CD4-positive, alpha-beta T cell treated with Interferon alpha-2 for 1 hour (primary cell): ENCODE data around the gene MRPS33.
A peak's percentile ranks its signal among the peaks of the same experiment; 100 is the strongest.
"Not testable (repeated sequence)": the region's sequence is repeated elsewhere in the genome, so short reads cannot be mapped to it uniquely, and the experiment has no call there.

ENCODE experiments used
- DNase-seq, 2 donors: peaks; one replicate each; pipeline ENCODE4 v3.0.0-alpha.2; 2020 to 2022

The MRPS33 gene

DNA sequence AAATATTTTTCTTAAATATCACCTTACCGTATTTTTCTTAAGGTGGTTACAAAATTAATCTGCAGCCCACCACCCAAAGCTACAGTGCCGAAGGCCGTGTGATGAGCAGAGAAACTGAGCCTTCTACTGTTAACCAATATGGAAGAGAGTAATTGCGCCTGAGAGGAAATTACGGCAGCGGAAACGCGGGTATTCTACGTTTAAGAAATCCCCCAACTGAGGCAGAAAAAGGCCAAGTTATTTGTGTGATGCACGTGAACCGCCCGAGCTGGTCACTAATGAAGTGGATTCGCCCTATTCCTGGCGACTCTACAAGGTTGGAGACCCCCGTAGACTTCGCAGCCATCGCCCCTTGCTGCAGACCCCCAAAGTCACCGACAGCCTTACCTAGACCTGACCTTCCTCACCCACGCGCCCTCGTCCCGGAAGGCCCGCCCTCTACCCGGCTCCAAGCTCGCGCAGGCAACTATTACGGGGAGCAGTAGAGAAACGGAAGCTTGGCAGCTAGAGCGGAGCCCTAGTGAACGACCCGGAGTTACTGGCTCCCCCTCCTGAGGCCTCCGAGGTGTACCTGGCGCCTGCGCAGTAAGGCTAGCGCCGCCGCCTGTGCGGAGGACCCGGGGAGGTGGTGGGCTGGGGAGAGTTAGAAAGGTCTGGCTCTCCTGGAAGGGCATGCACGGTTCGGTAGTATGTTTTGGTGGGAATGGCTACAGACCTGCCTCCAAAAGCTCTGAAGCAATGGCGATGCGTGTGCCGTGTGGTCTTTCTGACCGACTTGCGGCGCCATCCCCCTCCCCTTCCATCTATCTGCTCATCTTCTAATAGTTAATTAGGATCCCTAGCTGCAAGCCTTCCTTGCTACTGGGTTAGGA lies at the start of gene MRPS33:
MRPS33 (minus strand) TSS at position 429 of the 872 bp plus-strand sequence. CDS start 4,319 bp downstream, outside the sequence.
- peak; percentile 96 to 97 for DNase-seq

DNA sequence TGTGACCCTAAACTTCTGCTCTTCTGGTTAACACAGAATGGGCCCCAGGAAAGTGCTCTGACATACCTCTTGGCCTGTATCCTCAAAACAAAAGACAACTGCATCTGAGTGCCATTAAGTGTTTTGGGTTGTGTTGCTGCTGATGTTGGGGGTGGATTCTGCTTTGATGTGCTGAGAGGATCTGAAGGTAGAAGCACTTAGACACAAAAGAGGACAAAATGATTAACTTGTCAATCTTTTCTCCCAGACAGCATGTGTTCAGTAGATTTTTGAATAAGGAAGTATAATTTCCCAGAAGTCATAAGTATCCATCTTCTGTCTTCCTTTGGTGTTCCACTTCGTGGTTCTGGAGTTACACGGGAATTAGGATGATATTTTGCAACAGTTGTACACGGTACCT lies 43.0 kb upstream of the MRPS33 start:
- no peak for DNase-seq

DNA sequence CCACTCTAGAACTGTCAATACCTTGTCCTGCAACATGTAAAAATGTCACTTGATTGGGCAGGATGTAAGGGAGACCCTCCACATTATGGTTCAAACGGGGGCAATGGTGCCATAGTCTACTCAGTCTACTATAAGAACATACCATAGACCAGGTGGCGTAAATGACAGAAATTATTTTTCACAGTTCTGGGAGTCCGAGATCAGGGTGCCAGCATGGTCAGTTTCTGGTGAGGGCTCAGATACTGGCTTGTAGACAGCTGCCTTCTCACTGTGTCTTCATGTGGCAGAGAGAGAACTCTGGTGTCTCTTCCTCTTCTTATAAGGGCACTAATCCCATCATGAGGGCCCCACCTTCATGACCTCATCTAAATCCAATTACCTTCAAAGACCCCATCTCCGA lies 40.4 kb upstream of the MRPS33 start:
- no peak for DNase-seq

DNA sequence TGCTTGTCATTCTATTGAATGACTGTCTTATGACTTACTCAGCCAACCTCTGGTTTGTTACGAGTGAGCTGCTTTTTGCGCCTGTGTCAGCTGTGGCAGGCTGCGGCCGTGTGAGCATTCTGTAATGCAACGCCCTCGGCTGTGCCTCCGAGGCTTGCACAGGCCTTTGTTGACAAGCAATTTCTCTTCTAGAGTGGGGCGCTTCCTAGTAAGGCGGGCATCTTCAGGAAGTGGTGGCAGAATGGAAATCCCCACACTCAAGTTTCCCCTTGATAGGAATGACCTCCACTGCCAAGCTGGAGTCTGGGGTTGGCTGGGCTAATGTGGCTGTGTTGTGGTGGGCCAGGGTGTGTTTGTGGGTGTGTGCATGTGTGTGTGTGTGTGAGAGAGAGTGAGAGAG lies 38.9 kb upstream of the MRPS33 start:
- DNase-seq = peak; percentile 61 to 84

DNA sequence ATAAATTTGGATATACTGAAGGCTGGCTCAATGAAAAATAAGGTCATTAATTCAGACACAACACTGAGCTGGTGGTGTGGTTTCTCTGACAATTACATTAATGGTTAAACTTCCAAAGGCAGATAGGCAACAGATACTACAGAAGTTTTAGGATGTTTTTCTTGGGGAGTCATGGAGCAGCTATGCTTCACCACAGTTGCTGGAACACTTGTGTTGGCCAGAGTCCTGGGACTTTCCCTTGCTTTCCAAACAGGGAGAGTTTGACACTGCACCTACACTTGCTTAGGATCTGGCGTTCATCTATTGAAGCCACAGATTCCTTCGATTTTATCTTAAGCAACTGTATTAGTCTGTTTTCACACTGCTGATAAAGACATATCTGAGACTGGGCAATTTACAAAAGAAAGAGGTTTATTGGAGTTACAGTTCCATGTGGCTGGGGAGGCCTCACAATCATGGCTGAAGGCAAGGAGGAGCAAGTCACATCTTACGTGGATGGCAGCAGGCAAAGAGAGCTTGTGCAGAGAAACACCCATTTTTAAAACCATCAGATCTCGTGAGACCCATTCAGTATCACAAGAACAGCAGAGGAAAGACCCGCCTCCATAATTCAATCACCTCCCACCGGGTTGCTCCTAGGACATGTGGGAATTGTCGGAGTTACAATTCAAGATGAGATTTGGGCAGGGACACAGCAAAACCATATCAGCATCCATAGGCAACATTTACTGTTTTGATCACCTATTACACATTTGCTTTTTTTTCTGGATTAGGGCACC lies 31.3 kb upstream of the MRPS33 start:
- DNase-seq = no peak

DNA sequence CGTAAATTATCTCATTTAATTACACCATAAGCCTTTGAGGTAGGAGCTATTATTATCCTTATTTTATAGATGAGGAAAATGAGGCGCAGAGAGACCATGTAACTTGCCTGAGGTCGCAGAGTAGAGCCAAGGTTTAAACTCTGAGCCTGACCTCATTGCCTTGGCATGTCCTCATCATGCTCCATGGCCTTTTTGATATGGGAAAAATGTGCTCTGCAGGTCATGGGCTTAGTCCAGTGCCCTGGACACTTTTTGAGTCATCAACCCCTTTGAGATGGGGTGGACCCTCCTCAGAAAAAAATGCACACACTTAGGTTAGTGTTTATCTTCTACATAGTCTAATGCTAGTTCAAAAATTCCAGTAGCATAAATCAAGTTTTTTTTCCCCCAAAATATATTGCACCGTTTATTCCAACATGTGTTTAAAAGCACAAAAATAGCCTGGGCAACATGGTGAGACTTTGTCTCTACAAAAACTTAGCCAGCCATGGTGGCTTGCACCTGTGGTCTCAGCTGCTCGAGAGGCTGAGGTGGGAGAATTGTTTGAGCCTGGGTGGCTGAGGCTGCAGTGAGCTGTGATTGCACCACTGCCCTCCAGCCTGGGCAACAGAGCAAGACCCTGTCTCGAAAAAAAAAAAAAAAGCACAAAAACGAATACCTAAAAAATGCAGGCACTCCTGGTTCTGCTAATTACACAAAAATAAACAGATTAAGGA lies 30.5 kb upstream of the MRPS33 start:
- no peak for DNase-seq

DNA sequence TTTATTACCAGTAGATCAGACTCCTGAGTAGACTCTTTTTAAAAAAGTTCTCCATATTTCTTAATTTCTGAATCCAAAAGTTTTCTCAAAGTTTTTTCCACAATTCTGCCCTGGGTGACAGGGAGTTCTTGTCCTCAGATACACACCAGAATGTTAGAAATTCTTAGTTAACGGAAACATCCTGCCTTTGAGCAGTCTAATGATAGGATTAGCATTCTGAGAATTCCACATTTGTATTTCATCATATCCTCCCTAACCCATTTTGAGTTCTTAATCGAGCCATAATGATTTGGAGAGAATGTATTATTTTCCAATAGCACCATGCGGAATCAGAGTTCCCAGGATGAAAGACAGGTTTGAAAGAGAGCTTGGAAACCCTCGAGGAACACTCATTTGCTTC lies 28.9 kb upstream of the MRPS33 start:
- DNase-seq = no peak

DNA sequence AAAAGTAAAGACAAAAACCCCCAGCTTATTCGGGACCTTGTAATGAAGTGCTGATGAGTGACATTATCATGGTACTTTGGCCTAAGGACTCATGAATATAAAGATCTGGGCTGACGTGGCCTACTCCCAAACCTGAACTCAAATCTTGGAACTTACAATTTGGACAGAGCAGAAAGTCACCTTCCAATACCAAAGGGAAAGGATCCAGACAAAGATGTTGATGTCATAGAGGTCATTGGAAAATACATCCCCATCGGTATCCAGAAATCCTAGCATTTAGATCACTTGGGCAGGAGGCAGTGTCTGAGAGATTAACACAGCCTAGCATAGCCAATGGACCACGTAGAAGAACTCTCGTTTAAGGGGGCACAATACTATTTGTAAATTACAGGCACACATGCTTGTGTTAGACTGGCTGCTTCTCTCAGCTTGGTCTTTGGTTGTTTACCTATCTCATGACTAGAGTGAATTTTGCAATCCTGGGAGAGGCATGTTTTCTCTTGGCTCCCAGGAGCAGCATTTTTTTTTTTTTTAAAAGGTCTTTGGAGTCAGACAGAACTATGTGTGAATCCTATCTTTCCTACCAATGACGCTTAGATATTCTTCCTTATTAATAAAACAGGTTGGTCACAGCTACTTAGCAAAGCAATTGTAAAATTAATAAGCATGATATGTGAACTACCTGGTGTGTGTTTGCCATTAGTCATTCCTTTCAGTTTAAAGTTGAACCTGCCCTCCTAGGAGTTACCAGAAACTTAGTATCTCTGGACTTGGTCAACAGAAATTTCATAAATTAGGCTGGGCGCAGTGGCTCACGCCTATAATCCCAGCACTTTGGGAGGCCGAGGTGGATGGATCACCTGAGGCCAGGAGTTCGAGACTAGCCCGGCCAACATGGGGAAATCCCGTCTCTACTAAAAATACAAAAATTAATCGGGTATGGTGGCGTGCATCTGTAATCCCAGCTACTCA lies 27.8 kb upstream of the MRPS33 start:
- DNase-seq = no peak

DNA sequence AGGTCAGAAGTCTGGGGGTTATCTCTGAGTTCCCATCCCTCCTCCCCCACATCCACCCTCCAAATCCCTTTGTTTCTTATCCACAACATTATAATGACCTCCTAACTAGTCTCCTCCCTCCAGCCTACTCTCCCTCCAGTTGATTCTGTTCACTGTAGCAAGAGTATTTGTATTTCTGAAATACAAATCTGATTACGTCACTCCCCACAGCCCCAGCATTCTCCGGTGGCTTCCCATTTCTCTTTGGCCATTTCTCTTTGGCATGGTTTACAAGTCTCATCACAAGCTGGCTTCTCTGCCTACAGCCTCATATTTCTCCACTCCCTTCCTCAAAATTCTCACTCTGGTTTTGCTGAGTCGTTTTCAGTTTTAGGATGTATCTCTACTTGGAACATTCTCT lies 24.6 kb upstream of the MRPS33 start:
- no peak for DNase-seq

DNA sequence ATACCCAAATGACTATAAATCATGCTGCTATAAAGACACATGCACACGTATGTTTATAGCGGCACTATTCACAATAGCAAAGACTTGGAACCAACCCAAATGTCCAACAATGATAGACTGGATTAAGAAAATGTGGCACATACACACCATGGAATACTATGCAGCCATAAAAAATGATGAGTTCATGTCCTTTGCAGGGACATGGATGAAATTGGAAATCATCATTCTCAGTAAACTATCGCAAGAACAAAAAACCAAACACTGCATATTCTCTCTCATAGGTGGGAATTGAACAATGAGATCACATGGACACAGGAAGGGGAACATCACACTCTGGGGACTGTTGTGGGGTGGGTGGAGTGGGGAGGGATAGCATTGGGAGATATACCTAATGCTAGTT lies 23.3 kb upstream of the MRPS33 start:
- DNase-seq = not testable (repeated sequence)

DNA sequence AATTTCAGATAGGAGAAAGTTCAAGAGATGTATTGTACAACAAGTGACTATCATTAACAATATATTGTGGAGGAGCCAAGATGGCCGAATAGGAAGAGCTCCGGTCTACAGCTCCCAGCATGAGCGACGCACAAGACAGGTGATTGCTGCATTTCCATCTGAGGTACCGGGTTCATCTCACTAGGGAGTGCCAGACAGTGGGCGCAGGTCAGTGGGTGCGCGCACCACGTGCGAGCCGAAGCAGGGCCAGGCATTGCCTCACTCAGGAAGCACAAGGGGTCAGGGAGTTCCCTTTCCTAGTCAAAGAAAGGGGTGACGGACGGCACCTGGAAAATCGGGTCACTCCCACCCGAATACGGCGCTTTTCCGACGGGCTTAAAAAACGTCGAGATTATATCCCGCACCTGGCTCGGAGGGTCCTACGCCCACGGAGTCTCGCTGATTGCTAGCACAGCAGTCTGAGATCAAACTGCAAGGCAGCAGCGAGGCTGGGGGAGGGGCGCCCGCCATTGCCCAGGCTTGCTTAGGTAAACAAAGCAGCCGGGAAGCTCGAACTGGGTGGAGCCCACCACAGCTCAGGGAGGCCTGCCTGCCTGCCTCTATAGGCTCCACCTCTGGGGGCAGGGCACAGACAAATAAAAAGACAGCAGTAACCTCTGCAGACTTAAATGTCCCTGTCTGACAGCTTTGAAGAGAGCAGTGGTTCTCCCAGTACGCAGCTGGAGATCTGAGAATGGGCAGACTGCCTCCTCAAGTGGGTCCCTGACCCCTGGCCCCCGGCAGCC lies 18.0 kb upstream of the MRPS33 start:
- not testable (repeated sequence) for DNase-seq

DNA sequence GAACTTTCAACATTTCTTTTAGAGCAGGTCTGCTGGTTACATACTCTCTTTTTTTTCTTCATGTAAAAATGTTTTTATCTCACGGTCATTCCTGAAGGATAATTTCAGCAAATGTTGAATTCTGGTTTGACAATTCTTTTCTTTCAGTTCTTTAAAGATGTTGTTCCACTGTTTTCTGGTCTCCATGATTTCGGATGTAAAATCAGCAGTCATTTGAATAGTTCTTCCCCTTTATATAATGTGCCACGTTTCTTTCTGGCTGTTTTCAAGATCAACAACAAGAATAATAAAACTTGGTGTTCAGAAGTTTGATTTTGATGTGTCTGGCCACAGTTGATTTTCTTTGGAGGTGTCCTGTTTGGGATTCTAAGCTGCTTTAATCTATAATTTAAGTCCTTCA lies 14.0 kb upstream of the MRPS33 start:
- no peak for DNase-seq

DNA sequence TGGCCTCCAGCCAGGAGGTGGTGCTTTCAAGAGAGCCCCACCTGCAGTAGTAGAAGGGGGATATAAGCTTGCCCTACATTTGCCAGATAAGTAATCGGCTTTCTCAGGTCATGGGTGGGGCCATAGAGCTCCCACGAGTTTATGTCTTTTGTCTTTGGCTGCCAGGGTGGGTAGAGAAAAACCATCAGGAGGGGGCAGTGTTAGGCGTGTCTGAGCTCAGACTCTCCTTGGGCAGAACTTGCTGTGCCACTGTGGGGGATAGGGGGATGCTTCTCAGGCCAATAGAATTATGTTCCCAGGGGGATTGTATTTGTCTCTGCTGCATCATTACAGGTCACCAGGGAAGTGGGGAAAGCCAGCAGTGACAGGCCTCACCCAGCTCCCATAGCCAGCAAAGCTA lies 12.3 kb upstream of the MRPS33 start:
- DNase-seq = no peak

DNA sequence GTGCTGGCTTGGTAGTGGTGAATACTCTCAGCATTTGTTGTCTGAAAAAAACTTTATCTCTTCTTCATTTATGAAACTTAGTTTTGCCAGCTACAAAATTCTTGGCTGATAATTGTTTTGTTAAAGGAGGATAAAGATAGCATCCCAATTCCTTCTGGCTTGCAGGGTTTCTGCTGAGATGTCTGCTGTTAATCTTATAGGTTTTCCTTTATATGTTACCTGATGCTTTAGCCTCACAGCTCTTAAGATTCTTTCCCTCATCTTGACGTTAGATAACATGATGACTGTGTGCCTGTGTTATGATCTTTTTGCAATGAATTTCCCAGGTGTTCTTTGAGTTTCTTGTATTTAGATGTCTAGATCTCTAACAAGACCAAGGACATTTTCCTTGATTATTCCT lies 9.9 kb upstream of the MRPS33 start:
- no peak for DNase-seq

DNA sequence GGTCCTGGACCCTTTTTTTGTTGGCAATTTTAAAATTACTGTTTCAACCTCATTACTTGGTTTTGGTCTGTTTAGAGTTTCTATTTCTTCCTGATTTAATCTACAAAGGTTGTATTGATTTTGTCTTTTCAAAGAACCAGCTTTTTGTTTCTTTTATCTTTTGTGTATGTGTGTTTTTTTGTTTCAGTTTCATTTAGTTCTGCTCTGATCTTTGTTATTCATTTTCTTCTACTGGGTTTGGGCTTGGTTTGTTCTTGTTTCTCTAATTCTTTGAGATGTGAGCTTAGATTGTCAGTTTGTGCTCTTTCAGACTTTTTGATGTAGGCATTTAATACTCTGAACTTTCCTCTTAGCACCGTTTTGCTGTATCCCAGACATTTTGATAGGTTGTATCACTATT lies 8.5 kb upstream of the MRPS33 start:
- peak in 1 of 2 donors; percentile 47 for DNase-seq

DNA sequence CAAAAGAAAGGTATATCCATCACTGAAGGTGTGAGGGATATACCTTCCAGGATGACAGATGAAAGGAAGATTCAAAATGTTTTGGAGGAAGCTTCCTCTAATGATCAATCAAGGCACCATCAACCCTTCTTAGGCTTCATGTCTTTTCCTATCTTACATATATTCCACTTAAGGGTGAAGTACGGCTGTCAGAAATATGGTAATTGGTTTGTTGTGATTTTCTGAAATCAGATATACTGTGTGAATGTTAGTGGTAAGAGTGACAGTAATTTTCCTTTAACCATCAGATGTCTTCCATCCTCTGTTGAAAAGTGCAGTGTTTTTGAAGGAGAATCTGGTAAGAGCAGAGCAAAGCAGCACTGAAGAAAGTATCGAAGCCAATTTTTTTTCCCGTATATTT lies 2.8 kb upstream of the MRPS33 start:
- no peak for DNase-seq

DNA sequence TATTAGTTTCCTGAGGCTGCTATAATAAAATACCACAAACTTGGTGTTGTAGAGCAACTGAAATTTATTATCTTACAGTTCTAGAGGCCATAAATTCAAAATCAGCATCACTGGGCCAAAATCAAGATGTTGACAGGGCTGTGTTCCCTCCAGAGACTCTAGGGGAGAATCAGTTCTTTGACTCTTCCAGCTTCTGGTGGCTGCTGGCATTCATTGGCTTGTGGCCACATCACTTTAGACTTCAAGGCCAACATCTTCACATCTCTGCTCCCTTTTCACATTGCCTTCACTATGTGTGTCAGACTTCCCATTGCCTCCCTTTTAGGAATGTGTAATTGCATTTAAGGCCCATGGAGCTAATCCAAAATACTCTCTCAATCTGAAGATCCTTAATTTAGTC lies 1.6 kb upstream of the MRPS33 start:
- DNase-seq = no peak

DNA sequence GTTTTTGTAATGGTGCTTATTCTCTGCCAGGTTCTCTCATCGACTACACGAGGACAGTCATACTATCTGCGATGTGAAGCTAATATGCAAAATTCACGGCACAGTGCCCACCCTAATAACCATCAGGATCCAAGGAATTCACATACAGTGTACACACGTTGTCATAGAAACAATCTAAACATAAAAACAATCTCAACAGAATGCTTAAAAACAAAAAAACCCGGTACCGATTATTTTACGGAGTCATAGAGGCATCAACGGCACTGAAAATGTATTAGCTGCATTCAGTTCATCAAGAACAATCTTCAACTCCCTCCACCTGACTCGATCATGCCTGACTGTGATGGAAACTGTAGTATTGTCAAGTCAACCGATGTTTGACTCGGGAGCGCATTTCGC lies 628 bp downstream of the MRPS33 start:
- DNase-seq = no peak

DNA sequence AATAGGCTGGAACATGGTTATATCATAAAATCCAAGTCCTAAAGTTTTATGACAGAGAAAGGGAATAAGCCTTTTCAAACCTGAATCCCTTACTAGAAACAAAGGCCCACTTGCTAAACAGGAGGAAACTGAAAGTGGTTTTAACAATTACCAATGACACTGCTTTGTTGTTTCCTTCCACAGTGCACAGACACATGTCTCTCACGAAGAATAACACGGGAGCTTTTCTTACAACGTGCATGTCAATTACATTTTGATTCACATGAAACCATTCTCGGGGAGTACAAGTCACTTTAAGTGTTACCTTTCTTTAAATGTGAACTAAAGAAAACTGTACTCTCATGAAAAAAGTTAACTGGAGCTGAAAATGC lies 1.4 kb downstream of the MRPS33 start:
- DNase-seq = peak in 1 of 2 donors; percentile 44

DNA sequence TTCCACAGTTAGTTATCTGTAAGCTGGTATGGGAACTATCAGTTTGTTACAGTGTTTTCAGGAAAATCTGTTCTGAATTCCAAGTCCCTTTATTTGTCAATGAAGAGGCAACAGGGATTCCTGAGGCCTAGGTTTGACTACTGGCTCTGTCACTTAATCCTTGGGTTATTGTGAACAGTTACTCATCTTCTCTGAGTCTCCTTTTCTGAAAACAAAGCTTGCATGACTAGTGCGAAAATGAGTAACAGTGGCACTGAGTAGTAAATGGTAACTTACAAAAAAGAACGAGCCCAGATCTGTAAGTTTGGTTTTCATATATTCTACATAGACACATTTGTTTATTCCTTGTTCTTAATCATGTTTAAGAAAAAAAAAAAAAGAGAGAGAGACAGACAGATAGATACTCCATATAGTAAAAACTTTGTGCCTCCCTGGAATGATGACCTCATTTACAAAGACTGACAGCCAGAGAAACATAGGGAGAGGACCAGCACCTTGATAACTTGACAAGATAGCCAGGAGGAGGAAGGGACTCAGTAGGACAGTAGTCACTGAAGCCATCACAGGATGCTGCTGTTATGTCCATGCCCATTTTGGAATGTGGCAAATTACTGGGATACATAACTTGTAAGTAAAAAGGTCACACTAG lies 1.9 kb downstream of the MRPS33 start:
- no peak for DNase-seq
